Gastrocnemius medialis (tissue), 4 donors: ENCODE results near the gene ADAMTS18. TPM values are rescaled to one million over a fixed set of nuclear protein-coding genes. Genes with fewer than 3 reads are reported as not detected.

Experiments used
- ATAC-seq, 2 donors: fragments of 150-250 bp; one replicate each; pipeline ENCODE4 v1.9.1; 2016
- DNase-seq, 2 donors: peaks; one replicate each; pipeline ENCODE4 v3.0.0-alpha.2; 2019
- H3K27ac ChIP-seq, 4 donors: fragments of 200-600 bp; sonication (generic); 1 replicate in 1 of 4; 2 replicates in 3 of 4; pipeline ENCODE4 v1.5.1; 2016 to 2018; ENCODE audit warnings: mild to moderate bottlenecking in 2 of 4, moderate library complexity in 1 of 4
- H3K27me3 ChIP-seq, 3 donors: fragments of 200-600 bp; sonication (generic) in 2 of 3; 1 replicate in 1 of 3; 2 replicates in 2 of 3; pipeline versions ENCODE4 v1.5.1 to v1.6.0; 2016 to 2019; ENCODE audit warnings: mild to moderate bottlenecking in 1 of 3, moderate library complexity in 1 of 3
- H3K36me3 ChIP-seq, 2 donors: fragments of 200-600 bp; sonication (generic) in 1 of 2; one replicate each; pipeline ENCODE4 v1.5.1; 2017 to 2018
- H3K4me1 ChIP-seq, 2 donors: fragments of 200-600 bp; sonication (generic) in 1 of 2; one replicate each; pipeline ENCODE4 v1.5.1; 2016 to 2017; ENCODE audit warnings: mild to moderate bottlenecking in 2 of 2
- H3K4me3 ChIP-seq, 4 donors: fragments of 200-600 bp; sonication (generic) in 3 of 4; 1 replicate in 1 of 4; 2 replicates in 3 of 4; pipeline ENCODE4 v1.5.1; 2016 to 2019; ENCODE audit warnings: mild to moderate bottlenecking in 2 of 4
- H3K9me3 ChIP-seq, 3 donors: fragments of 200-600 bp; sonication (generic) in 2 of 3; 1 replicate in 1 of 3; 2 replicates in 2 of 3; pipeline ENCODE4 v1.5.1; 2016 to 2019
- CTCF ChIP-seq, 5 experiments: fragments of 450-650 bp in 3 of 5; fragments of 200-600 bp in 2 of 5; sonication (generic) in 2 of 5; IDR thresholded peaks in 4 of 5; conservative IDR thresholded peaks in 1 of 5; 1 replicate in 4 of 5; 2 replicates in 1 of 5; pipeline ENCODE4 v1.5.1; 2016 to 2019; ENCODE audit warnings: antibody characterized with exemption in 5 of 5, mild to moderate bottlenecking in 3 of 5, moderate library complexity in 3 of 5
- POLR2A ChIP-seq, 2 donors: fragments of 450-650 bp; IDR thresholded peaks; one replicate each; pipeline ENCODE4 v1.6.1; 2017; ENCODE audit warnings: antibody characterized with exemption in 2 of 2, mild to moderate bottlenecking in 2 of 2, moderate library complexity in 2 of 2
- in situ Hi-C, 4 donors: fragments of 200-750 bp; cut with MboI; loops; one replicate each; pipeline versions ENCODE4 v1.15.0 to v1.8.0; 2017; ENCODE audit warnings: low sequenced_read_pairs in 4 of 4
- intact Hi-C: fragments of 100-400 bp; cut with DNase I; formaldehyde crosslinking; loops from one replicate; pipeline ENCODE4 v1.15.1; 2023; ENCODE audit warnings: low total_unique reads
- total RNA-seq, 4 donors: library from RNA; depleted of rRNA; stranded (reverse); fragments of >200 nt; gene quantifications; one replicate each; pipeline versions ENCODE4 v1.1.0 to v1.2.3, GENCODE V29; 2016

The ADAMTS18 gene
- total RNA-seq, 4 donors from 2014 or later: 0.82 TPM; not detected in 3

- in situ Hi-C loops: no loop called here
Measured at GRCh38 chr16:77302249-77302648, 132.6 kb downstream of the ADAMTS18 start.

GRCh38 chr16:77300256-77300655 lies 134.6 kb downstream of the ADAMTS18 start:
- in situ Hi-C loops: no loop called here
- no peak for ATAC-seq

More at GRCh38 chr16:77302249-77302648, 132.6 kb downstream of the ADAMTS18 start:
- intact Hi-C loops: no loop called here
- no peaks in the 10 kb centered on the region for H3K4me1 ChIP-seq
- ATAC-seq: no peak
- H3K27ac ChIP-seq: no peak overlapping the region
- H3K27me3 ChIP-seq: no peaks in the 10 kb centered on the region
- H3K4me3 ChIP-seq: no peak overlapping the region
- H3K36me3 ChIP-seq: no peaks in the 10 kb centered on the region
- no peak for DNase-seq
- no peak for TF ChIP-seq CTCF (IDR thresholded peaks at IDR 0.05 in 4 of 5, conservative IDR thresholded peaks at IDR 0.05 in 1 of 5)
- no peak for TF ChIP-seq POLR2A (IDR thresholded peaks at IDR 0.05)
- H3K9me3 ChIP-seq: no peaks in the 10 kb centered on the region

GRCh38 chr16:77299395-77299794 lies 135.4 kb downstream of the ADAMTS18 start:
- ATAC-seq: no peak
- DNase-seq: no peak

More at GRCh38 chr16:77300256-77300655, 134.6 kb downstream of the ADAMTS18 start:
- Histone ChIP-seq H3K27me3 (no peaks in the 10 kb centered on the region), H3K27ac (no peak overlapping the region), H3K4me3 (no peak overlapping the region), H3K36me3 (no peaks in the 10 kb centered on the region), H3K4me1 (no peaks in the 10 kb centered on the region), H3K9me3 (no peaks in the 10 kb centered on the region)
- intact Hi-C loops: no loop called here
- no peak for DNase-seq
- TF ChIP-seq POLR2A (IDR thresholded peaks at IDR 0.05) (no peak), CTCF (IDR thresholded peaks at IDR 0.05 in 4 of 5, conservative IDR thresholded peaks at IDR 0.05 in 1 of 5) (no peak)

GRCh38 chr16:77298418-77299360 lies 136.1 kb downstream of the ADAMTS18 start:
- no peak for TF ChIP-seq CTCF (IDR thresholded peaks at IDR 0.05 in 4 of 5, conservative IDR thresholded peaks at IDR 0.05 in 1 of 5)
- Histone ChIP-seq H3K4me3 (no peak overlapping the region), H3K9me3 (no peaks in the 10 kb centered on the region), H3K27ac (no peak overlapping the region), H3K27me3 (no peaks in the 10 kb centered on the region), H3K36me3 (no peaks in the 10 kb centered on the region), H3K4me1 (no peaks in the 10 kb centered on the region)
- intact Hi-C loops (no loop called here), in situ Hi-C loops (no loop called here)
- no peak for DNase-seq
- no peak for ATAC-seq

More at GRCh38 chr16:77299395-77299794, 135.4 kb downstream of the ADAMTS18 start:
- no peak for TF ChIP-seq POLR2A (IDR thresholded peaks at IDR 0.05)
- Histone ChIP-seq H3K4me3 (no peak overlapping the region), H3K36me3 (no peaks in the 10 kb centered on the region), H3K27ac (no peak overlapping the region), H3K4me1 (no peaks in the 10 kb centered on the region), H3K9me3 (no peaks in the 10 kb centered on the region), H3K27me3 (no peaks in the 10 kb centered on the region)
- in situ Hi-C loops (no loop called here), intact Hi-C loops (no loop called here)

- no peak for ATAC-seq
- no peak overlapping the region for H3K4me3 ChIP-seq
- intact Hi-C loops (no loop called here), in situ Hi-C loops (no loop called here)
- no peak for TF ChIP-seq CTCF (IDR thresholded peaks at IDR 0.05 in 4 of 5, conservative IDR thresholded peaks at IDR 0.05 in 1 of 5)
- no peak for TF ChIP-seq POLR2A (IDR thresholded peaks at IDR 0.05)
- H3K4me1 ChIP-seq: no peaks in the 10 kb centered on the region
- DNase-seq: no peak
- no peaks in the 10 kb centered on the region for H3K36me3 ChIP-seq
- H3K27ac ChIP-seq: no peak overlapping the region
- no peaks in the 10 kb centered on the region for H3K27me3 ChIP-seq
- H3K9me3 ChIP-seq: no peaks in the 10 kb centered on the region
Measured at GRCh38 chr16:77297996-77298395, 136.8 kb downstream of the ADAMTS18 start.
